ENCODE results near the gene LRRC53.

The LRRC53 gene

GRCh38 chr1:74496669-74497068 is 15.7 kb downstream of the LRRC53 start:
- DNase-seq (ENCODE audit: low read depth) = no peak

- no peak for DNase-seq (ENCODE audit: low read depth)
Measured at GRCh38 chr1:74486036-74486435, 26.4 kb downstream of the LRRC53 start.

DNA sequence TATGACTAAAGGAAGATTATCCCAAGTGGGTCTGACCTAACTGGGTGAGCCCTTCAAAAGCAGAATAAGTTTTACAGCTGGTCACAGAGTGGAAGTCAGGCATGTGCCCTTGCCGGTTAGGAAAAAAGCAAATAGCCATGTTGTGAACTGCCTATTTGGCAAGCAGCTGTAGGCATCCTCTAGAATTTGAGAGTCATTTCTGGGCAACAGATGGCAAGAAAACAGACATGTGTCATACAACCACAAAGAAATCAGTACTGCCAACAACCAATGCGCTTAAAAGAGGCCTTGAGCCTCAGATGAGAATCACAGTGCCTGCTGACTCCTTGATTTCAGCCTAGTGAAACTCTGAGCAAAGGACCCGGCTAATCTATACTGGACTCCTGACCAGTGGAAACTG is 26.8 kb downstream of the LRRC53 start:
- DNase-seq (ENCODE audit: low read depth) = no peak

DNA sequence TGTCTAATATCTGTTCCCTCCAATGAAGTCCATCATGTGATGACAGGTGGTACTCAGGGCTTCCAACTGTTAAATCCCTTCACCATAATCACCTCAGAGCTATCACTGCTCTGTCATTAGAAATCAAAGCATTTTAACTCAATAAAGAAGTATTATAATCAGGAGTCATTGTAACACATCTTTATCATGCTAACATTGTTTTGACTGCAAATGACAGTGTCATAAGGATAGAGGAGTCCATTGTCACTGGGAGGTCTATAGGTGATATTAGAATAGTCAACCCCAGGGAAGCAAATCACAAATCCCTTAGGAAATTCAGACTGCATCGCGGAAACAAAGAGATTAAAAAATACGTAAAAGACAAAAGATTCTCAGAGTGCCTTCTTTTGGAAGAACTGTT is 30.8 kb downstream of the LRRC53 start:
- DNase-seq (ENCODE audit: low read depth) = no peak

DNA sequence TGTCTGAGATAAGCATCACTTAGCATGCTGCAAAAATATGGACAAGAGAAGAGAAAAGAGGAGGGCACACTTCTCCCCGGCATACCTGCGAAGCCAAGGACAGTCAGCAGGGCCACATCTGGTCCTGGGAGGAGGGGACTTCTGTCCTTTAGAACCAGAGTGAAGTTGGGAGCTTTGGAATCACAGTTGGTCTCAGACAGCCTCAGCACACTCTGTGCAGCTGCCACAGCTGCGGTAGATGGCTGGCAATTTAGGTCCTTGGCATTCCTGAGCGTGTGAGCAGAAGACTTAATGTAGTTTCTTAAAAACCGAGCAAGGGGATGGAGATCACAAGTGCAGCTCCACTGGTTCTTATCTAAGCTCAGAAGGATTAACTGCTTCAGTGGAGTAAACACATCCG is 32.3 kb downstream of the LRRC53 start:
- no peak for DNase-seq (ENCODE audit: low read depth)

DNA sequence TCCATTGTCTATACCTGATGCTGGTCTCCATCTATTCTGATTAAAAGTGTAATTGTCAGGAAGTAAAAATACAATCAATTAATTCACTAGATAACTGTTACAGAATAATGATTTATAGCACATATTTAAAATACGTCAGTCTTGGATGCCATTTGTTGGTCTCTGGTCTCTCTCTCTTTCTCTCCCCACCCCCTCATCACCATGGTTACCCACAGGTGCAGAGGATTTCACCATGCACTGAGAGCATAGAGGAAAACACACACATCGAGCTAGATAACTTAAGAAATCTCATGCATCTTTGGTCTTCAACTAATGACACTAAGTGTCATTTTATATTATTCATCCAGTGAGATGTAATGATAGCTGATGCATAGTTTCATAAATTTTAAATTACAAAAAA is 33.4 kb downstream of the LRRC53 start:
- no peak for DNase-seq (ENCODE audit: low read depth)

DNA sequence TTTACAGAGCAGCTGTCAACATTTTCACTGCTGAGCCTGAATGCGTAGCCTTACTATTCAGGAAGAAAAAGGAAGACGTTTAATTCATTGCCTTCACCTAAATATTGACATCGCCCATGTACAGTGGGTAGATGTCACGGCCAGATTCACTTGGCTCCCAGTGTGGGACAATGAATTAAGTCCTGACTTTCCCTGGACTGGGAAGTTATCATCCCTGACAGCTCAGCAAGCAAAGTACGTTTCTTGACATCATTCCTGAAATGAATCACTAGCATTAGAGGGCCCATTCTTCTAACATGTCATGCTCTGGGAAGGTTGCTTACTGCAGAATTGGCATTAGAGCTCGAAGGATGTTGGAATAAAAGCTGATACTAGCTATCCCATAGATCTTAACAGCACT is 37.8 kb downstream of the LRRC53 start:
- DNase-seq (ENCODE audit: low read depth) = no peak

- no peak for DNase-seq (ENCODE audit: low read depth)
Measured at GRCh38 chr1:74471470-74471869, 40.9 kb downstream of the LRRC53 start.

DNA sequence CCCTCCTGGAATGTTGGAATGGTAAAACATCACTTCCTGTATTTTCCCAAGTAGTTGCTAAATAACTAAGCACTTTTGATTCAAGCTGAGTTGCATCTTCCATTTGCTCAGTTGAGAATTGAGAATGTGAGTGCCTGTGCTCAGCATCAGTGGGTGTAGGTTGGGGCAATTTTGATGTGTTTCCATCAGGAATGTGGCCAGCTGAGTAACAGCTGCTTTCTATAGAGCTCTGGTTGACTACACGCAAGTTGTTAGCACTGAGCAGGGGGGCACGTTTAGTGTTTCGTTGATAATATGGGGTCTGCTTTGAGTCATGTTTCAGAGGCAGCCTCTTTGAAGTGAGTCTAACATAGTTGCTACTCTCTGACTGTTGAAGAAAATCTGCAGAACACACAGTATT is 41.5 kb downstream of the LRRC53 start:
- DNase-seq (ENCODE audit: low read depth) = no peak

DNA sequence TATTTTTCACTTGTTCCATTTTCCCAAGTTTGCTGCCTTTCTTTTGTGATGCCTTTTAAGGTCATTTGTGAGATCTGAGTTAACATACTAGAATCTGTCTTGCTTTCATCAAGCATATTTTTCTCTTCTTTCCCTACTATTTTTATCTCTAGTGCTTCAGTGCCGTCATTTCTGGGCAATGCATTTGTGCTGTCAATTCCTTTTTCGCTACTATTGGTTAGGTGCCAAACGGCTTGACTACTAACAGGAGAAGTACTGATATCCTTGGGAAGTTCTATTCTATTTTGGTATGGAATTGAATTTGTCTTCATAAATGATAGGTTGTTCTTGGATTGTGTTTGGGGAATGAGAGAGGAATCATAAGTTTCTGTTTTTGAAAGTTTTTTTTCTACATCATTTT is 42.2 kb downstream of the LRRC53 start:
- no peak for DNase-seq (ENCODE audit: low read depth)

GRCh38 chr1:74468982-74469603 is 43.3 kb downstream of the LRRC53 start:
- DNase-seq (ENCODE audit: low read depth) = no peak

DNA sequence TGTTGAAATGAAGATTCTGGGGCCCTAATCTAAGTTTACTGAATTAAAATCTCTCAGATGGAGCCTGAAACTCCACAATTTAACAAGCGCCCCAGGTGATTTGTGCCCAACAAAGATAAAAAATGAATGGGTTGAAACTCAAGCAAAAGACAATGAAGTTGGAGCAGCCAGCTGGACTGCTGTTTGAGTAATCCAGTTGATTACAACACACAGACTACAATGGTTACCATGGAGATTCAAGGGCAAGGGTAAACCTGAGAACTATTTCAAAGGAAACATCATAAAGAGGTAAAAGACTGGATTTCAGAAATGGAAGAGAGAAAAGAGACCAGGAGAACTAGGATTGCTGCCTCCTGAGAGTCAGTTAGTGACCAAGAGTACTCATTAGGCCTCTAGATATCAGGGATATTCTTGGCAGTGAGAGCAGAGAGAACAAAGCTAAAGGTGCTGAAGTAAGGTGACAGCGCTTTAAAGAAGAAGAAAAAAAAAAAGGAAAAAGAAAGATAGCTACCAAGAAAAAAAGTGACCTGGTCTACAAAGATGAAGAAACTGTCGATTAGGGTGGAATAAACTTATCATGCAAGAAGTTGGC is 44.5 kb downstream of the LRRC53 start:
- no peak for DNase-seq (ENCODE audit: low read depth)

DNA sequence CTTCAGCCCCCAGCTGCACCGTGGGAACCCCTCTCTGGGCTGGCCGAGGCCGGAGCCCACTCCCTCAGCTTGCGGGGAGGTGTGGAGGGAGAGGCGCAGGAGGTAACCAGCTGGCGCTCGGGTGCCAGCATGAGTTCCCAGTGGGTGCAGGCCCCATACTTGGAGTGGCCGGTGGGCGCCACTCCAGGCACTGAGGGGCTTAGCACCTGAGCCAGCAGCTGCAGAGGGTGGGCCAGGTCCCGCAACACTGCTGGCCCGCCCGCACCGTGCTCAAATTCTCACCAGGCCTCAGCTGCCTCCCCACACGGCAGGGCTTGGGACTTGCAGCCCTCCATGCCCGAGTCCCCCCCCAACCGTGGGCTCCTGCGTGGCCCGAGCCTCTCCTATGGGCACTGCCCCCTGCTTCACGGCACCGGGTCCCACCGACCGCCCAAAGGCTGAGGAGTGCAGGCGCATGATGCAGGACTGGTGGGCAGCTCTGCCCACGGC is 47.2 kb downstream of the LRRC53 start:
- DNase-seq (ENCODE audit: low read depth) = no peak

DNA sequence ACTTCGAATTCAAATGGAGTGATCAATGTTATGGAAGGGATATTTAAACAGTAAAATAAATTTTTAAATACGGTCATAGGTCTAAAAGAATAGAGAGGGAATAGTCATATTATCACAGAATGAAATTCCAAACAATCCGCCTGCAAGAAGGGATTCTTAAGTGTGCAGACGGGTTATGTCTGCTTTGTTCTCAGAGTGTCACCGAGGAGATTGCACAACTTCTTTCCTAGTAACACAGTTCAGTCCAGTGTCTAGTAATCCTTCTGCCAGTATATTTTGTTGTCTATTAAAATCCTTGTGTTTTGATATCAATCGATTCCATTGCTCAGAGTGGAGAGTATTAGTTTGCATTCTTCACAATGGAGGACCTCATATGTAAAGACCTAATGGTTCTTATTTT is 48.4 kb downstream of the LRRC53 start:
- no peak for DNase-seq (ENCODE audit: low read depth)

DNA sequence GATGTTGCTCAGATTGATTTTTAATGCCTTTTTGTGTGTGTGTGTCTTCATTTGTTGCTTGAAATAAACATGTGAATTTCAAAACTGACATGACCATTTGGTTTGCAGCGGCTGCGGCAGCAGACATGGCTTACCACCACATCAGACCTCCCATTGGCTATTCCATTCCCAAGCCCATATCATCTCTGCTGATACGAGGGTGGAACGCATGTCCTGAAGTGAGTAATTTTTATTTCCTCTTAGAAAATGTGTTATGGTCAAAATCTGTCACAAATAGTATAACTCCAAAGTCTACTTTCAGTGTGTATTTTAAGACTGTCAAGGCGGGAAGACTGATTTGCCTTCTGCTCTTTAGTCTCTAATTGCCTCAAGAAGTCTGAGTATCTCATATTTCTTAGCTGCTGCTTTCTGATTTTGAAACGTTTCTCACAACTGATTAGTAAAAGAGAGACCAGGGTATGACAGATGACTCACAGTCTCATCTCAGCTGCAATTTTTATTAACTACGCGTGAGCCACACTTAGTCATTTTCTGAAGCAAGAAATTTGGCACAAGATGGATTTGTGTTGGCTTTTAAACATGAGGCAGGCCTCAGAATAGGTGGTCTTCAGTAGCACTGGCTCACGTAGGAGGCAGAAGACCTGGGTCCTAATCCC is 49.0 kb downstream of the LRRC53 start:
- DNase-seq (ENCODE audit: low read depth) = no peak

GRCh38 chr1:74457253-74457652 is 55.2 kb downstream of the LRRC53 start:
- DNase-seq (ENCODE audit: low read depth) = no peak

DNA sequence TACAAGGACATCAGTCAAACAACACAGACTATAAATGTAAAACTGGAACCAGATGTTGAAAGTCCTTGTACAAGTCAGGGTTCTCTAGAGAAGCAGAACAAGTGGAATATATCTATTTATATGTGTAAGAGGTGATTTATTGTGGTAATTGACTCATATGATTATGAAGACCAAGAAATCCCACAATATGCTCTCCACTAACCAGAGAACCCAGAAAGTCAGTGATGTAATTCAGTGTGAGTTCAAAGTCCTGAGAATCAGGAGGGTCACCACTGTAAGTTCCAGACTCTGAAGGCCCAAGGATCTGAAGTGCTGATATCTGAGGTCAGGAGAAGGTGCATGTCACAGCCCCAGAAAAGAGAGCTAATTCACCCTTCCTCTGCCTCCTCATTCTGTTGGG is 57.0 kb downstream of the LRRC53 start:
- no peak for DNase-seq (ENCODE audit: low read depth)

GRCh38 chr1:74453277-74453676 is 59.1 kb downstream of the LRRC53 start:
- DNase-seq (ENCODE audit: low read depth) = no peak

DNA sequence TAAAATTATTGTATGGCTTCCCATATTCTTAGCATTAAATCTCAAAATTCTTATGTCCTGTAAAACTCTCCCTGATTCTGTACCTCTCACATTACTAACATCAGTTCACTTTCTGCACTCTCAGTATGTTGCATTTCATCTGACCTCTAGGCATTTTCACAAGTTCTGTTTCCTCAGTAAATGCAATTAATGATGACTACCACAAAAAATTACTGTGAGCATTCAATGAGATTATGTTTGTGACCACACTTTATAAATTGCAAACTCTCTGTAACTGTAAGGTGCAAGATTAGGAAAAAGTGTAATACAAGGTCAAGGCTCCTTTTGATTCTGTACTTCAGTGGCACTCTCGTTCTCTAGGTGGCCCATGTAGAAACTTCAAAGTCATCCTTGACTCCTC is 60.4 kb downstream of the LRRC53 start:
- DNase-seq (ENCODE audit: low read depth) = no peak

DNA sequence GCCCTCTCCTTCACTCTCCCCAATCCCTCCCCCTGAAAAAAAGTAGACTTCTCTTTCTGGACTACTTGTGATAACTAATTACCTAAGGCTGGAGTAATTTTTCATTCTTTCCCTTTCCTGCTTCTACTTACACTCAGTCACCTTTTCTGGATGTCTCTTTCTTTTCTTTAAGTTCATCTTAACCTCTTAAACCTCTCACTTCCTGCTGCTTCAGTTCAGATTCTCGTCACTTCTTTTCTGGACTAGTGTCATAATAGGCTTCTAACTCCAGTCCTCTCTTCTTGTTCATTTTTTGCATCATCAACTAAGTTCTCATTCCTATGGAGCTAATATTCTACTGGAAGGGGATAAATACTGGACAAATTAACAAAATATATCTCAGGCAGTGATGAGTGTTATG is 75.4 kb downstream of the LRRC53 start:
- no peak for DNase-seq (ENCODE audit: low read depth)

DNA sequence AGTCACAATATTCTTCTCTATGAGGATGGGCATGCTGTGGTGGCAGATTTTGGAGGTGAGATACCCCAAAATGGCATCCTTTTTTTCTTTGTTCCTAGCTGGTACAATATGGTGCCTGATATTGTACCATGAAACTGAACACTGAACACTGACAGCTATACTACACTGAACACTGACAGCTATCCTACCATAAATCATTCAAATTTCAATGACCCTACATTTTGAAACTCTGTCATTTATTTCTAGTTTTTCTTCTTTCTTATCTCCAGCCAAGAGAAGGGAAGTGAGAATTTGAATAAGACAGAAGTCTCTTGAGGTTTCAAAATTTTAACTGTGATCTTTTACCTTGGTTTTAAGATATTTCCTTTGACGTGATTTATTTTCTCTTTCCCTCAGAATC is 76.3 kb downstream of the LRRC53 start:
- no peak for DNase-seq (ENCODE audit: low read depth)

- no peak for DNase-seq (ENCODE audit: low read depth)
Measured at GRCh38 chr1:74434321-74434720, 78.1 kb downstream of the LRRC53 start.

GRCh38 chr1:74432325-74432724 is 80.1 kb downstream of the LRRC53 start:
- no peak for DNase-seq (ENCODE audit: low read depth)

DNA sequence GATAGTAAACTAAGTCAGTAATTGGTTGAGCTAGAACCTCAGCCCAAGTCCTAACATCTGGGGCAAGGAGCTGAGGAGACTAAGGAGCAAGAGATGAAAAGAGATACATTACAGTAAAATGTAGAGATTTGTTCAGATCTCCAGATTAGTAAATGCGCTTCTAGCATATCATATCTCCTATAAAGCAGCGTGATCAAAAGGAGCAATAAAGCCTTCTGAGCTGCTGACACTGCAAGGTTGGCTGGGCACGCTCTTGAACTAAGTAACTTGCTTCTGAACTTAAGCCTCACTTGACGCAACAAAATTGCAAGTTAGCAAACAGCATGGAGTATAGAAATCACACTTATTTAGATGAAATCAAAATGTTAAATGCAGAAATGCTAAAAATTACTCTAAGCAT is 80.9 kb downstream of the LRRC53 start:
- DNase-seq (ENCODE audit: low read depth) = no peak

All from T-helper 22 cell (primary cell).